DND-41 (cell line): ENCODE results near the gene RAB33A.

Experiments
- CTCF ChIP-seq: IDR thresholded peaks from 2 replicates; pipeline ENCODE4 v1.5.1; 2012; ENCODE audit warnings: borderline replicate concordance, low read length, moderate library complexity, mild to moderate bottlenecking; ENCODE audit not compliant: poor library complexity, severe bottlenecking; ENCODE audit errors: extremely low read depth
- EZH2 ChIP-seq: IDR thresholded peaks from 3 replicates; pipeline ENCODE4 v1.6.1; 2012; ENCODE audit warnings: borderline replicate concordance, low read depth, mild to moderate bottlenecking, moderate library complexity, low read length, inconsistent platforms; ENCODE audit not compliant: severe bottlenecking

GRCh38 chrX:130158311-130158710 lies 13.5 kb upstream of the RAB33A start:
- no peak for TF ChIP-seq CTCF
- TF ChIP-seq EZH2: no peak
